ENCODE results near the gene CXCR1.

The CXCR1 gene

GRCh38 chr2:218130377-218130776 is 36.4 kb downstream of the CXCR1 start:
- no peaks in the 10 kb centered on the region for H3K27me3 ChIP-seq
- peaks cover 83% of the 10 kb centered on the region for H3K36me3 ChIP-seq
- no peaks in the 10 kb centered on the region for H3K9me3 ChIP-seq
- TF ChIP-seq CTCF (IDR thresholded peaks at IDR 0.05): no peak
- H3K4me1 ChIP-seq (ENCODE audit: control insufficient read depth in 1 of 2, insufficient read depth in 1 of 2, low read depth in 1 of 2, low read length in 1 of 2): peaks cover 59 to 99% of the 10 kb centered on the region in 2 experiments
- peak overlapping the region; percentile 79 to 95 for H3K4me3 ChIP-seq (ENCODE audit: low read depth in 1 of 2, low read length in 1 of 2)
- peak overlapping the region; percentile 93 for H3K27ac ChIP-seq

GRCh38 chr2:218129458-218130135 is 37.2 kb downstream of the CXCR1 start:
- peak overlapping the region; percentile 79 to 95 for H3K4me3 ChIP-seq (ENCODE audit: low read depth in 1 of 2, low read length in 1 of 2)
- H3K4me1 ChIP-seq (ENCODE audit: control insufficient read depth in 1 of 2, insufficient read depth in 1 of 2, low read depth in 1 of 2, low read length in 1 of 2): peaks cover 59 to 100% of the 10 kb centered on the region in 2 experiments
- peak overlapping the region; percentile 93 for H3K27ac ChIP-seq

GRCh38 chr2:218128781-218129457 is 37.8 kb downstream of the CXCR1 start:
- TF ChIP-seq CTCF (IDR thresholded peaks at IDR 0.05): peak; percentile 55
- peaks cover 59 to 100% of the 10 kb centered on the region in 2 experiments for H3K4me1 ChIP-seq (ENCODE audit: control insufficient read depth in 1 of 2, insufficient read depth in 1 of 2, low read depth in 1 of 2, low read length in 1 of 2)
- H3K27me3 ChIP-seq: no peaks in the 10 kb centered on the region
- H3K9me3 ChIP-seq: no peaks in the 10 kb centered on the region
- H3K27ac ChIP-seq: peak overlapping the region; percentile 93
- peak overlapping the region; percentile 79 to 95 for H3K4me3 ChIP-seq (ENCODE audit: low read depth in 1 of 2, low read length in 1 of 2)
- H3K36me3 ChIP-seq: peaks cover 69% of the 10 kb centered on the region

More at GRCh38 chr2:218129458-218130135, 37.2 kb downstream of the CXCR1 start:
- Histone ChIP-seq H3K9me3 (no peaks in the 10 kb centered on the region), H3K36me3 (peaks cover 76% of the 10 kb centered on the region), H3K27me3 (no peaks in the 10 kb centered on the region)
- no peak for TF ChIP-seq CTCF (IDR thresholded peaks at IDR 0.05)

- Histone ChIP-seq H3K36me3 (peaks cover 60% of the 10 kb centered on the region), H3K27ac (peak overlapping the region; percentile 93), H3K9me3 (no peaks in the 10 kb centered on the region), H3K4me1 (ENCODE audit: control insufficient read depth in 1 of 2, insufficient read depth in 1 of 2, low read depth in 1 of 2, low read length in 1 of 2) (peaks cover 52 to 96% of the 10 kb centered on the region in 2 experiments), H3K4me3 (ENCODE audit: low read depth in 1 of 2, low read length in 1 of 2) (peak overlapping the region; percentile 79 to 95), H3K27me3 (no peaks in the 10 kb centered on the region)
- no peak for TF ChIP-seq CTCF (IDR thresholded peaks at IDR 0.05)
Measured at GRCh38 chr2:218127929-218128455, 38.8 kb downstream of the CXCR1 start.

GRCh38 chr2:218125626-218126080 is 41.1 kb downstream of the CXCR1 start, which contains the start of gene CXCR2:
Gene CXCR2, plus strand, starts transcription at chr2:218126028. Its CDS starts 8,774 bp downstream, at chr2:218134802.
- Histone ChIP-seq H3K4me1 (ENCODE audit: control insufficient read depth in 1 of 2, insufficient read depth in 1 of 2, low read depth in 1 of 2, low read length in 1 of 2) (peaks cover 28 to 72% of the 10 kb centered on the region in 2 experiments), H3K27ac (peak within 1 kb of the TSS; percentile 93), H3K36me3 (peaks cover 36% of the 10 kb centered on the region), H3K4me3 (ENCODE audit: low read depth in 1 of 2, low read length in 1 of 2) (peak within 1 kb of the TSS; percentile 79 to 95), H3K9me3 (no peaks in the 10 kb centered on the region), H3K27me3 (no peaks in the 10 kb centered on the region)
- peak; percentile 64 for TF ChIP-seq CTCF (IDR thresholded peaks at IDR 0.05)
